Endothelial cell of umbilical vein (primary cell): ENCODE measurements around the gene ATP5IF1.

Experiments
- EZH2 ChIP-seq: IDR thresholded peaks from 2 replicates; pipeline ENCODE4 v1.6.1; 2012; ENCODE audit warnings: borderline replicate concordance, low read depth, mild to moderate bottlenecking, moderate library complexity, low read length, inconsistent platforms; ENCODE audit not compliant: severe bottlenecking
- JUN ChIP-seq: IDR thresholded peaks from 2 replicates; pipeline ENCODE4 v1.6.1; 2011; ENCODE audit warnings: borderline replicate concordance, low read depth; ENCODE audit not compliant: insufficient read length, insufficient read depth
- MAX ChIP-seq: IDR thresholded peaks from 2 replicates; pipeline ENCODE4 v1.6.1; 2011; ENCODE audit not compliant: insufficient read depth, insufficient read length
- MYC ChIP-seq: IDR thresholded peaks from one replicate; pipeline ENCODE4 v1.6.1; 2011; ENCODE audit warnings: mild to moderate bottlenecking, low read depth, low read length
- POLR2A ChIP-seq: IDR thresholded peaks from 2 replicates; pipeline ENCODE4 v1.6.1; 2012; ENCODE audit warnings: low read depth, mild to moderate bottlenecking, control low read depth, low read length
- POLR2AphosphoS5 ChIP-seq: IDR thresholded peaks from 2 replicates; pipeline ENCODE4 v1.6.1; 2012; ENCODE audit warnings: low read depth, mild to moderate bottlenecking, control low read depth, low read length, moderate library complexity; ENCODE audit not compliant: insufficient read depth
- TF ChIP-seq, protein P1 (sequence below), 2 donors: IDR thresholded peaks; 1 replicate in 1 of 2; 2 replicates in 1 of 2; pipeline ENCODE4 v1.5.1; 2011; ENCODE audit warnings: low read length in 2 of 2, mild to moderate bottlenecking in 2 of 2, moderate library complexity in 2 of 2, control low read depth in 1 of 2, inconsistent platforms in 1 of 2, low read depth in 1 of 2; ENCODE audit not compliant: insufficient read depth in 1 of 2; ENCODE audit errors: extremely low read depth in 1 of 2

- TF ChIP-seq POLR2A: no peak
- TF ChIP-seq, protein P1, sequence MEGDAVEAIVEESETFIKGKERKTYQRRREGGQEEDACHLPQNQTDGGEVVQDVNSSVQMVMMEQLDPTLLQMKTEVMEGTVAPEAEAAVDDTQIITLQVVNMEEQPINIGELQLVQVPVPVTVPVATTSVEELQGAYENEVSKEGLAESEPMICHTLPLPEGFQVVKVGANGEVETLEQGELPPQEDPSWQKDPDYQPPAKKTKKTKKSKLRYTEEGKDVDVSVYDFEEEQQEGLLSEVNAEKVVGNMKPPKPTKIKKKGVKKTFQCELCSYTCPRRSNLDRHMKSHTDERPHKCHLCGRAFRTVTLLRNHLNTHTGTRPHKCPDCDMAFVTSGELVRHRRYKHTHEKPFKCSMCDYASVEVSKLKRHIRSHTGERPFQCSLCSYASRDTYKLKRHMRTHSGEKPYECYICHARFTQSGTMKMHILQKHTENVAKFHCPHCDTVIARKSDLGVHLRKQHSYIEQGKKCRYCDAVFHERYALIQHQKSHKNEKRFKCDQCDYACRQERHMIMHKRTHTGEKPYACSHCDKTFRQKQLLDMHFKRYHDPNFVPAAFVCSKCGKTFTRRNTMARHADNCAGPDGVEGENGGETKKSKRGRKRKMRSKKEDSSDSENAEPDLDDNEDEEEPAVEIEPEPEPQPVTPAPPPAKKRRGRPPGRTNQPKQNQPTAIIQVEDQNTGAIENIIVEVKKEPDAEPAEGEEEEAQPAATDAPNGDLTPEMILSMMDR (IDR thresholded peaks at IDR 0.05; ENCODE audit: extremely low read depth in 1 of 2, insufficient read depth in 1 of 2, low read depth in 1 of 2, low read length in 2 of 2): no peak
- TF ChIP-seq EZH2: no peak
- no peak for TF ChIP-seq POLR2AphosphoS5
- TF ChIP-seq MYC: no peak
- TF ChIP-seq JUN: no peak
- no peak for TF ChIP-seq MAX
These were observed 33.6 kb downstream of the ATP5IF1 start for GRCh38 chr1:28269529-28269928.
